ENCODE data around the gene ANAPC1.
"Not testable (repeated sequence)": the region's sequence is repeated elsewhere in the genome, so short reads cannot be mapped to it uniquely, and the experiment has no call there.

DNA sequence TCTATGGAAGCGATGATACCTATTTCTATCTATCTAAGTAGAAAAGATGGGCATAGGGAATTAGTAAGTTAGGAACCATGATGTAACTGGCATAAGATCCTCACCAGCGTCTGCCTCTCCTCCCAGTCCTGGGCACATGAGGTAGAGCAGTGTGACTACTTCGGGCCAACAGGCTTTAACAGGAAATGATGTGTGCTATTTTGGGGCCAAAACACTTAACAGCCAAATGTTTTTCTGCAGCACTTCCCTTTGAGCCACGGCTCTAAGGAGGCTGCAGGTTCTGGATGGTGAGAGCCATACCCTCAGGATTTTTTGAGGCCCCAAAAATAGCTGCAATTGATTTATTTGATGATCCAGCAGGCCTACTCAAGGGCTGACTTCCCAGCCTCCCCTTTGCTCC, 116.9 kb downstream of the ANAPC1 start:
- TF ChIP-seq, protein P1, sequence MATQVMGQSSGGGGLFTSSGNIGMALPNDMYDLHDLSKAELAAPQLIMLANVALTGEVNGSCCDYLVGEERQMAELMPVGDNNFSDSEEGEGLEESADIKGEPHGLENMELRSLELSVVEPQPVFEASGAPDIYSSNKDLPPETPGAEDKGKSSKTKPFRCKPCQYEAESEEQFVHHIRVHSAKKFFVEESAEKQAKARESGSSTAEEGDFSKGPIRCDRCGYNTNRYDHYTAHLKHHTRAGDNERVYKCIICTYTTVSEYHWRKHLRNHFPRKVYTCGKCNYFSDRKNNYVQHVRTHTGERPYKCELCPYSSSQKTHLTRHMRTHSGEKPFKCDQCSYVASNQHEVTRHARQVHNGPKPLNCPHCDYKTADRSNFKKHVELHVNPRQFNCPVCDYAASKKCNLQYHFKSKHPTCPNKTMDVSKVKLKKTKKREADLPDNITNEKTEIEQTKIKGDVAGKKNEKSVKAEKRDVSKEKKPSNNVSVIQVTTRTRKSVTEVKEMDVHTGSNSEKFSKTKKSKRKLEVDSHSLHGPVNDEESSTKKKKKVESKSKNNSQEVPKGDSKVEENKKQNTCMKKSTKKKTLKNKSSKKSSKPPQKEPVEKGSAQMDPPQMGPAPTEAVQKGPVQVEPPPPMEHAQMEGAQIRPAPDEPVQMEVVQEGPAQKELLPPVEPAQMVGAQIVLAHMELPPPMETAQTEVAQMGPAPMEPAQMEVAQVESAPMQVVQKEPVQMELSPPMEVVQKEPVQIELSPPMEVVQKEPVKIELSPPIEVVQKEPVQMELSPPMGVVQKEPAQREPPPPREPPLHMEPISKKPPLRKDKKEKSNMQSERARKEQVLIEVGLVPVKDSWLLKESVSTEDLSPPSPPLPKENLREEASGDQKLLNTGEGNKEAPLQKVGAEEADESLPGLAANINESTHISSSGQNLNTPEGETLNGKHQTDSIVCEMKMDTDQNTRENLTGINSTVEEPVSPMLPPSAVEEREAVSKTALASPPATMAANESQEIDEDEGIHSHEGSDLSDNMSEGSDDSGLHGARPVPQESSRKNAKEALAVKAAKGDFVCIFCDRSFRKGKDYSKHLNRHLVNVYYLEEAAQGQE (IDR thresholded peaks at IDR 0.05; ENCODE audit: low read depth, low read length): not testable (repeated sequence)
- not testable (repeated sequence) for TF ChIP-seq SMAD1 (IDR thresholded peaks at IDR 0.05; ENCODE audit: low read depth, partially characterized antibody); FOS (IDR thresholded peaks at IDR 0.05; ENCODE audit: borderline replicate concordance, extremely low read depth, insufficient read length); CHD1 (IDR thresholded peaks at IDR 0.05; ENCODE audit: low read depth, low read length)
- TF ChIP-seq, protein P2, sequence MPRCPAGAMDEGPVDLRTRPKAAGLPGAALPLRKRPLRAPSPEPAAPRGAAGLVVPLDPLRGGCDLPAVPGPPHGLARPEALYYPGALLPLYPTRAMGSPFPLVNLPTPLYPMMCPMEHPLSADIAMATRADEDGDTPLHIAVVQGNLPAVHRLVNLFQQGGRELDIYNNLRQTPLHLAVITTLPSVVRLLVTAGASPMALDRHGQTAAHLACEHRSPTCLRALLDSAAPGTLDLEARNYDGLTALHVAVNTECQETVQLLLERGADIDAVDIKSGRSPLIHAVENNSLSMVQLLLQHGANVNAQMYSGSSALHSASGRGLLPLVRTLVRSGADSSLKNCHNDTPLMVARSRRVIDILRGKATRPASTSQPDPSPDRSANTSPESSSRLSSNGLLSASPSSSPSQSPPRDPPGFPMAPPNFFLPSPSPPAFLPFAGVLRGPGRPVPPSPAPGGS (IDR thresholded peaks at IDR 0.05; ENCODE audit: borderline replicate concordance, insufficient read depth, low read depth, low read length, poor library complexity, severe bottlenecking): not testable (repeated sequence)
- TF ChIP-seq, protein P3, sequence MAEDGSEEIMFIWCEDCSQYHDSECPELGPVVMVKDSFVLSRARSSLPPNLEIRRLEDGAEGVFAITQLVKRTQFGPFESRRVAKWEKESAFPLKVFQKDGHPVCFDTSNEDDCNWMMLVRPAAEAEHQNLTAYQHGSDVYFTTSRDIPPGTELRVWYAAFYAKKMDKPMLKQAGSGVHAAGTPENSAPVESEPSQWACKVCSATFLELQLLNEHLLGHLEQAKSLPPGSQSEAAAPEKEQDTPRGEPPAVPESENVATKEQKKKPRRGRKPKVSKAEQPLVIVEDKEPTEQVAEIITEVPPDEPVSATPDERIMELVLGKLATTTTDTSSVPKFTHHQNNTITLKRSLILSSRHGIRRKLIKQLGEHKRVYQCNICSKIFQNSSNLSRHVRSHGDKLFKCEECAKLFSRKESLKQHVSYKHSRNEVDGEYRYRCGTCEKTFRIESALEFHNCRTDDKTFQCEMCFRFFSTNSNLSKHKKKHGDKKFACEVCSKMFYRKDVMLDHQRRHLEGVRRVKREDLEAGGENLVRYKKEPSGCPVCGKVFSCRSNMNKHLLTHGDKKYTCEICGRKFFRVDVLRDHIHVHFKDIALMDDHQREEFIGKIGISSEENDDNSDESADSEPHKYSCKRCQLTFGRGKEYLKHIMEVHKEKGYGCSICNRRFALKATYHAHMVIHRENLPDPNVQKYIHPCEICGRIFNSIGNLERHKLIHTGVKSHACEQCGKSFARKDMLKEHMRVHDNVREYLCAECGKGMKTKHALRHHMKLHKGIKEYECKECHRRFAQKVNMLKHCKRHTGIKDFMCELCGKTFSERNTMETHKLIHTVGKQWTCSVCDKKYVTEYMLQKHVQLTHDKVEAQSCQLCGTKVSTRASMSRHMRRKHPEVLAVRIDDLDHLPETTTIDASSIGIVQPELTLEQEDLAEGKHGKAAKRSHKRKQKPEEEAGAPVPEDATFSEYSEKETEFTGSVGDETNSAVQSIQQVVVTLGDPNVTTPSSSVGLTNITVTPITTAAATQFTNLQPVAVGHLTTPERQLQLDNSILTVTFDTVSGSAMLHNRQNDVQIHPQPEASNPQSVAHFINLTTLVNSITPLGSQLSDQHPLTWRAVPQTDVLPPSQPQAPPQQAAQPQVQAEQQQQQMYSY (CRISPR knock-in tag; IDR thresholded peaks at IDR 0.05): not testable (repeated sequence)
- TF ChIP-seq, protein P4, sequence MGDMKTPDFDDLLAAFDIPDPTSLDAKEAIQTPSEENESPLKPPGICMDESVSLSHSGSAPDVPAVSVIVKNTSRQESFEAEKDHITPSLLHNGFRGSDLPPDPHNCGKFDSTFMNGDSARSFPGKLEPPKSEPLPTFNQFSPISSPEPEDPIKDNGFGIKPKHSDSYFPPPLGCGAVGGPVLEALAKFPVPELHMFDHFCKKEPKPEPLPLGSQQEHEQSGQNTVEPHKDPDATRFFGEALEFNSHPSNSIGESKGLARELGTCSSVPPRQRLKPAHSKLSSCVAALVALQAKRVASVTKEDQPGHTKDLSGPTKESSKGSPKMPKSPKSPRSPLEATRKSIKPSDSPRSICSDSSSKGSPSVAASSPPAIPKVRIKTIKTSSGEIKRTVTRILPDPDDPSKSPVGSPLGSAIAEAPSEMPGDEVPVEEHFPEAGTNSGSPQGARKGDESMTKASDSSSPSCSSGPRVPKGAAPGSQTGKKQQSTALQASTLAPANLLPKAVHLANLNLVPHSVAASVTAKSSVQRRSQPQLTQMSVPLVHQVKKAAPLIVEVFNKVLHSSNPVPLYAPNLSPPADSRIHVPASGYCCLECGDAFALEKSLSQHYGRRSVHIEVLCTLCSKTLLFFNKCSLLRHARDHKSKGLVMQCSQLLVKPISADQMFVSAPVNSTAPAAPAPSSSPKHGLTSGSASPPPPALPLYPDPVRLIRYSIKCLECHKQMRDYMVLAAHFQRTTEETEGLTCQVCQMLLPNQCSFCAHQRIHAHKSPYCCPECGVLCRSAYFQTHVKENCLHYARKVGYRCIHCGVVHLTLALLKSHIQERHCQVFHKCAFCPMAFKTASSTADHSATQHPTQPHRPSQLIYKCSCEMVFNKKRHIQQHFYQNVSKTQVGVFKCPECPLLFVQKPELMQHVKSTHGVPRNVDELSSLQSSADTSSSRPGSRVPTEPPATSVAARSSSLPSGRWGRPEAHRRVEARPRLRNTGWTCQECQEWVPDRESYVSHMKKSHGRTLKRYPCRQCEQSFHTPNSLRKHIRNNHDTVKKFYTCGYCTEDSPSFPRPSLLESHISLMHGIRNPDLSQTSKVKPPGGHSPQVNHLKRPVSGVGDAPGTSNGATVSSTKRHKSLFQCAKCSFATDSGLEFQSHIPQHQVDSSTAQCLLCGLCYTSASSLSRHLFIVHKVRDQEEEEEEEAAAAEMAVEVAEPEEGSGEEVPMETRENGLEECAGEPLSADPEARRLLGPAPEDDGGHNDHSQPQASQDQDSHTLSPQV (IDR thresholded peaks at IDR 0.05): not testable (repeated sequence)
- TF ChIP-seq, protein P5, sequence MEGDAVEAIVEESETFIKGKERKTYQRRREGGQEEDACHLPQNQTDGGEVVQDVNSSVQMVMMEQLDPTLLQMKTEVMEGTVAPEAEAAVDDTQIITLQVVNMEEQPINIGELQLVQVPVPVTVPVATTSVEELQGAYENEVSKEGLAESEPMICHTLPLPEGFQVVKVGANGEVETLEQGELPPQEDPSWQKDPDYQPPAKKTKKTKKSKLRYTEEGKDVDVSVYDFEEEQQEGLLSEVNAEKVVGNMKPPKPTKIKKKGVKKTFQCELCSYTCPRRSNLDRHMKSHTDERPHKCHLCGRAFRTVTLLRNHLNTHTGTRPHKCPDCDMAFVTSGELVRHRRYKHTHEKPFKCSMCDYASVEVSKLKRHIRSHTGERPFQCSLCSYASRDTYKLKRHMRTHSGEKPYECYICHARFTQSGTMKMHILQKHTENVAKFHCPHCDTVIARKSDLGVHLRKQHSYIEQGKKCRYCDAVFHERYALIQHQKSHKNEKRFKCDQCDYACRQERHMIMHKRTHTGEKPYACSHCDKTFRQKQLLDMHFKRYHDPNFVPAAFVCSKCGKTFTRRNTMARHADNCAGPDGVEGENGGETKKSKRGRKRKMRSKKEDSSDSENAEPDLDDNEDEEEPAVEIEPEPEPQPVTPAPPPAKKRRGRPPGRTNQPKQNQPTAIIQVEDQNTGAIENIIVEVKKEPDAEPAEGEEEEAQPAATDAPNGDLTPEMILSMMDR (IDR thresholded peaks at IDR 0.05 in 2 of 3, conservative IDR thresholded peaks at IDR 0.05 in 1 of 3; ENCODE audit: control insufficient read depth in 2 of 3, extremely low read depth in 1 of 3, insufficient read depth in 1 of 3, low read depth in 3 of 3, low read length in 3 of 3): not testable (repeated sequence)

Data from GM12878 (cell line).